Activated CD4-positive, CD25-positive, alpha-beta regulatory T cell treated with anti-CD3 and anti-CD28 coated beads, Interleukin-2, amount 50 U/mL, for 72 hours (primary cell): ENCODE measurements around the gene AK6.

Source experiments
- DNase-seq: peaks from one replicate; pipeline ENCODE4 v3.0.0; 2021

AK6 gene

GRCh38 chr5:69369340-69370121, at the start of gene AK6, which contains the start of the genes RAD17 and TAF9:
TSS of gene AK6 (minus strand) at chr5:69369520. CDS start at chr5:69369490, 30 bp downstream.
TSS of gene RAD17 (plus strand) at chr5:69369818. CDS start at chr5:69372209, 2,391 bp downstream.
TSS of gene TAF9 (minus strand) at chr5:69369520. CDS start at chr5:69365737, 3,783 bp downstream.
- DNase-seq = peak; percentile 90

GRCh38 chr5:69418554-69418953, 49.2 kb upstream of the AK6 start:
- no peak for DNase-seq

GRCh38 chr5:69416699-69417098, 47.4 kb upstream of the AK6 start:
- no peak for DNase-seq

- DNase-seq = no peak
Measured at GRCh38 chr5:69416180-69416579, 46.9 kb upstream of the AK6 start.

GRCh38 chr5:69415584-69415958, 46.3 kb upstream of the AK6 start:
- DNase-seq = no peak

GRCh38 chr5:69414885-69415583, 45.7 kb upstream of the AK6 start, which contains the start of gene MARVELD2:
TSS of gene MARVELD2 (plus strand) at chr5:69415116. CDS start at chr5:69419386, 4,270 bp downstream.
- DNase-seq = peak; percentile 54

GRCh38 chr5:69404659-69405330, 35.5 kb upstream of the AK6 start:
- no peak for DNase-seq

- DNase-seq = no peak
Measured at GRCh38 chr5:69378376-69378775, 9.1 kb upstream of the AK6 start.

- no peak for DNase-seq
Measured at GRCh38 chr5:69374911-69375446, 5.7 kb upstream of the AK6 start.

- DNase-seq = no peak
Measured at GRCh38 chr5:69372394-69372793, 3.1 kb upstream of the AK6 start.

- DNase-seq = peak; percentile 32
Measured at GRCh38 chr5:69370335-69370734, 1.0 kb upstream of the AK6 start.

GRCh38 chr5:69368458-69369339, 621 bp downstream of the AK6 start:
- no peak for DNase-seq

- no peak for DNase-seq
Measured at GRCh38 chr5:69367697-69368279, 1.5 kb downstream of the AK6 start.

- DNase-seq = no peak
Measured at GRCh38 chr5:69364850-69365249, 4.5 kb downstream of the AK6 start.

GRCh38 chr5:69364414-69364813, 4.9 kb downstream of the AK6 start:
- no peak for DNase-seq

GRCh38 chr5:69360442-69360841, 8.9 kb downstream of the AK6 start:
- no peak for DNase-seq

- no peak for DNase-seq
Measured at GRCh38 chr5:69359699-69360098, 9.6 kb downstream of the AK6 start.

GRCh38 chr5:69350664-69351063, 18.7 kb downstream of the AK6 start:
- no peak for DNase-seq

GRCh38 chr5:69343083-69343482, 26.2 kb downstream of the AK6 start:
- DNase-seq = no peak

GRCh38 chr5:69341520-69342161, 27.7 kb downstream of the AK6 start:
- no peak for DNase-seq

- no peak for DNase-seq
Measured at GRCh38 chr5:69335341-69335935, 33.9 kb downstream of the AK6 start.
